Stimulated activated naive CD8-positive, alpha-beta T cell treated with anti-CD3 and anti-CD28 coated beads, Interleukin-15, Interleukin-2, amounts not matched to agents 100 ng/mL and 50 ng/mL, for 24 hours (primary cell): Measurements from ENCODE around the gene FRMPD4.

Source experiments
- H3K27ac Mint-ChIP-seq: one replicate; pipeline ENCODE4 v1.8.0; 2021; ENCODE audit warnings: mild to moderate bottlenecking, mixed read lengths
- H3K27me3 Mint-ChIP-seq: one replicate; pipeline ENCODE4 v1.8.0; 2021; ENCODE audit warnings: mixed read lengths
- H3K36me3 Mint-ChIP-seq: one replicate; pipeline ENCODE4 v1.8.0; 2021; ENCODE audit warnings: low read depth, mixed read lengths
- H3K4me1 Mint-ChIP-seq: one replicate; pipeline ENCODE4 v1.8.0; 2021; ENCODE audit warnings: low read depth, mixed read lengths
- H3K4me3 Mint-ChIP-seq: one replicate; pipeline ENCODE4 v1.8.0; 2021; ENCODE audit warnings: mild to moderate bottlenecking, mixed read lengths
- H3K9me3 Mint-ChIP-seq: one replicate; pipeline ENCODE4 v1.8.0; 2021; ENCODE audit warnings: mixed read lengths

The FRMPD4 gene

GRCh38 chrX:12679522-12679921 lies 541.2 kb downstream of the FRMPD4 start:
- Mint-ChIP-seq H3K27me3 (peaks cover 7% of the 10 kb centered on the region), H3K4me3 (no peak overlapping the region), H3K27ac (no peak overlapping the region), H3K36me3 (no peaks in the 10 kb centered on the region), H3K9me3 (no peaks in the 10 kb centered on the region), H3K4me1 (no peaks in the 10 kb centered on the region)

GRCh38 chrX:12681047-12681446 lies 542.8 kb downstream of the FRMPD4 start:
- Mint-ChIP-seq H3K27ac (no peak overlapping the region), H3K27me3 (peaks cover 4% of the 10 kb centered on the region), H3K4me3 (no peak overlapping the region), H3K9me3 (no peaks in the 10 kb centered on the region), H3K36me3 (no peaks in the 10 kb centered on the region), H3K4me1 (no peaks in the 10 kb centered on the region)

- H3K27me3 Mint-ChIP-seq: peaks cover 5% of the 10 kb centered on the region
- no peak overlapping the region for H3K27ac Mint-ChIP-seq
- H3K4me3 Mint-ChIP-seq: no peak overlapping the region
- no peaks in the 10 kb centered on the region for H3K9me3 Mint-ChIP-seq
- no peaks in the 10 kb centered on the region for H3K4me1 Mint-ChIP-seq
- H3K36me3 Mint-ChIP-seq: no peaks in the 10 kb centered on the region
Measured at GRCh38 chrX:12685541-12685940, 547.3 kb downstream of the FRMPD4 start.

- peaks cover 5% of the 10 kb centered on the region for H3K27me3 Mint-ChIP-seq
- no peaks in the 10 kb centered on the region for H3K36me3 Mint-ChIP-seq
- no peak overlapping the region for H3K27ac Mint-ChIP-seq
- no peaks in the 10 kb centered on the region for H3K4me1 Mint-ChIP-seq
- no peak overlapping the region for H3K4me3 Mint-ChIP-seq
- H3K9me3 Mint-ChIP-seq: no peaks in the 10 kb centered on the region
Measured at GRCh38 chrX:12686331-12686730, 548.1 kb downstream of the FRMPD4 start.

GRCh38 chrX:12690646-12691045 lies 552.4 kb downstream of the FRMPD4 start:
- no peaks in the 10 kb centered on the region for H3K36me3 Mint-ChIP-seq
- H3K27me3 Mint-ChIP-seq: peaks cover 5% of the 10 kb centered on the region
- no peak overlapping the region for H3K27ac Mint-ChIP-seq
- no peaks in the 10 kb centered on the region for H3K9me3 Mint-ChIP-seq
- H3K4me3 Mint-ChIP-seq: no peak overlapping the region
- H3K4me1 Mint-ChIP-seq: no peaks in the 10 kb centered on the region

GRCh38 chrX:12693754-12694153 lies 555.5 kb downstream of the FRMPD4 start:
- Mint-ChIP-seq H3K36me3 (no peaks in the 10 kb centered on the region), H3K4me1 (no peaks in the 10 kb centered on the region), H3K9me3 (no peaks in the 10 kb centered on the region), H3K27ac (no peak overlapping the region), H3K27me3 (peaks cover 5% of the 10 kb centered on the region), H3K4me3 (no peak overlapping the region)

- Mint-ChIP-seq H3K27me3 (peaks cover 10% of the 10 kb centered on the region), H3K36me3 (no peaks in the 10 kb centered on the region), H3K4me1 (no peaks in the 10 kb centered on the region)
Measured at GRCh38 chrX:12700745-12701144, 562.5 kb downstream of the FRMPD4 start.

GRCh38 chrX:12701628-12702027 lies 563.4 kb downstream of the FRMPD4 start:
- H3K4me3 Mint-ChIP-seq: no peak overlapping the region
- peaks cover 5% of the 10 kb centered on the region for H3K27me3 Mint-ChIP-seq
- H3K27ac Mint-ChIP-seq: no peak overlapping the region
- H3K4me1 Mint-ChIP-seq: no peaks in the 10 kb centered on the region
- no peaks in the 10 kb centered on the region for H3K36me3 Mint-ChIP-seq
- H3K9me3 Mint-ChIP-seq: no peaks in the 10 kb centered on the region

More at GRCh38 chrX:12700745-12701144, 562.5 kb downstream of the FRMPD4 start:
- Mint-ChIP-seq H3K27ac (no peak overlapping the region), H3K4me3 (no peak overlapping the region), H3K9me3 (no peaks in the 10 kb centered on the region)

- Mint-ChIP-seq H3K27ac (no peak overlapping the region), H3K27me3 (peaks cover 5% of the 10 kb centered on the region), H3K4me3 (no peak overlapping the region), H3K9me3 (no peaks in the 10 kb centered on the region), H3K36me3 (no peaks in the 10 kb centered on the region), H3K4me1 (no peaks in the 10 kb centered on the region)
Measured at GRCh38 chrX:12702509-12703091, 564.3 kb downstream of the FRMPD4 start.

GRCh38 chrX:12704706-12705105 lies 566.4 kb downstream of the FRMPD4 start:
- H3K36me3 Mint-ChIP-seq: no peaks in the 10 kb centered on the region
- H3K27me3 Mint-ChIP-seq: peaks cover 5% of the 10 kb centered on the region
- H3K4me3 Mint-ChIP-seq: no peak overlapping the region
- no peak overlapping the region for H3K27ac Mint-ChIP-seq
- H3K4me1 Mint-ChIP-seq: no peaks in the 10 kb centered on the region
- no peaks in the 10 kb centered on the region for H3K9me3 Mint-ChIP-seq

GRCh38 chrX:12709047-12709446 lies 570.8 kb downstream of the FRMPD4 start:
- Mint-ChIP-seq H3K4me1 (no peaks in the 10 kb centered on the region), H3K27ac (no peak overlapping the region), H3K9me3 (no peaks in the 10 kb centered on the region), H3K4me3 (no peak overlapping the region), H3K36me3 (no peaks in the 10 kb centered on the region), H3K27me3 (no peaks in the 10 kb centered on the region)

- Mint-ChIP-seq H3K36me3 (no peaks in the 10 kb centered on the region), H3K27ac (no peak overlapping the region), H3K4me1 (no peaks in the 10 kb centered on the region), H3K4me3 (no peak overlapping the region), H3K27me3 (no peaks in the 10 kb centered on the region), H3K9me3 (no peaks in the 10 kb centered on the region)
Measured at GRCh38 chrX:12711435-12712040, 573.3 kb downstream of the FRMPD4 start.

- Mint-ChIP-seq H3K4me1 (no peaks in the 10 kb centered on the region), H3K36me3 (no peaks in the 10 kb centered on the region), H3K4me3 (no peak overlapping the region), H3K27ac (no peak overlapping the region), H3K9me3 (no peaks in the 10 kb centered on the region), H3K27me3 (no peaks in the 10 kb centered on the region)
Measured at GRCh38 chrX:12716574-12716973, 578.3 kb downstream of the FRMPD4 start.

- no peak overlapping the region for H3K27ac Mint-ChIP-seq
Measured at GRCh38 chrX:12719837-12720236, 581.6 kb downstream of the FRMPD4 start.

GRCh38 chrX:12721042-12721441 lies 582.8 kb downstream of the FRMPD4 start:
- Mint-ChIP-seq H3K27ac (no peak overlapping the region), H3K27me3 (no peaks in the 10 kb centered on the region), H3K36me3 (no peaks in the 10 kb centered on the region), H3K4me1 (no peaks in the 10 kb centered on the region), H3K9me3 (no peaks in the 10 kb centered on the region), H3K4me3 (no peak overlapping the region)

More at GRCh38 chrX:12719837-12720236, 581.6 kb downstream of the FRMPD4 start:
- Mint-ChIP-seq H3K4me3 (no peak overlapping the region), H3K4me1 (no peaks in the 10 kb centered on the region), H3K36me3 (no peaks in the 10 kb centered on the region), H3K27me3 (no peaks in the 10 kb centered on the region), H3K9me3 (no peaks in the 10 kb centered on the region)

- Mint-ChIP-seq H3K27ac (no peak overlapping the region), H3K36me3 (no peaks in the 10 kb centered on the region), H3K9me3 (no peaks in the 10 kb centered on the region), H3K27me3 (peaks cover 1% of the 10 kb centered on the region), H3K4me1 (no peaks in the 10 kb centered on the region), H3K4me3 (no peak overlapping the region)
Measured at GRCh38 chrX:12722314-12722713, 584.0 kb downstream of the FRMPD4 start.
